Fibroblast of skin of back (primary cell): ENCODE results near the gene AVEN.

Source experiments
- DNase-seq: peaks from one replicate; pipeline ENCODE4 v3.0.0-alpha.2; 2013

Gene AVEN

DNA sequence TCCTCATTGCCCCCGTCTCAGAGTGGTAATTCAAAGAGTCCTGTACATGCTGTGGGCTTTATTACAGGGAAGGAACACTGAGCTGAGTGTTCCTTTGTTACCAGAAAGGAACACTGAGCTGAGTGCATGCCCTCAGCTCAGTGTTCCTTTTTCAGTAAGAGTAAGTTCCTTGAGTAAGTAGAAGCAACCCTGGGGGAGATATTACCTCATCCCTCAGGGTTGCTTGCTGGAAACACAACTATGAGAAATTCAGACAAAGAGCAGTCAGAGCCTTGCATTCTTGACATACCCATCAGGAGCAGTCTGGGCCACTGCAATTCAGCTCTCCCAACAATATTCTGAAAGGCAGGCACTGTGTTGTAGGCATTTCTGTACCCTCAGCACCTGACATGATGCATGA is 53.7 kb downstream of the AVEN start:
- DNase-seq = peak; percentile 95

DNA sequence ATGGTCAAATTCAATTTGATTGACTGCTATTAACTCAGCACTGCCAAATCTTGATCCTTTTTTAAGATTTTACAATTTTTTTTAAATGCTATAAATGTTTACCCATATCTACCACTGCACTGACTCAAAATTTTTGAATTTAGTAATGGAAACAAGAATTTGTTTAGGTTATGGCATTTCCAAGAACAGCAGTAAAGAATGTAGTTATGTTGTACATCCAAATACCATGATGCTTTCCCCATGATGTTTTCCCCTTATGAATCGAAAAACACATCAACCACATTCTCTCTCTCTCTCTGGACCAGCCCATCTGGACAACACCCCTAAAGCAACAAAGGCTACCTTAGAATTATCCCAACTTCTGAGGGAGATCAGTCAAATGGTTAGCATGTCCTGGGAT is 56.5 kb downstream of the AVEN start:
- peak; percentile 67 for DNase-seq

DNA sequence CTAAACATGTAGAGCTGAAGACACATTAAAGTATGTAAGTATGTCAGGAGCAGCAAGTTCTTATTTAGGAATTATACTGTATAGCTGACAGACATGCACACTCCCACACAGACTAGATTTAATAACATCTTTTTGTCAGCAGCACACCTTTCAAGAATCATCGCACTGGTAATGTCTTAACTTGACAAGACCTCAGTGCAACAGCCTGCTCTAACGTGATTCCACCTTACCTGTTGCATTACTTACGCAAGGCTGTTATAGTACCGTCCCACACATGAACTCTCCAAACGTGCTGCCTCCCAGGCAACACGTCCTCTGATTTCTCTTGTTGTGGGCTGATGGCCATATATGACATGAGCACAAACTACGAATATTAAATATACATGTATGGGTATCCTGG is 58.8 kb downstream of the AVEN start:
- DNase-seq = no peak

DNA sequence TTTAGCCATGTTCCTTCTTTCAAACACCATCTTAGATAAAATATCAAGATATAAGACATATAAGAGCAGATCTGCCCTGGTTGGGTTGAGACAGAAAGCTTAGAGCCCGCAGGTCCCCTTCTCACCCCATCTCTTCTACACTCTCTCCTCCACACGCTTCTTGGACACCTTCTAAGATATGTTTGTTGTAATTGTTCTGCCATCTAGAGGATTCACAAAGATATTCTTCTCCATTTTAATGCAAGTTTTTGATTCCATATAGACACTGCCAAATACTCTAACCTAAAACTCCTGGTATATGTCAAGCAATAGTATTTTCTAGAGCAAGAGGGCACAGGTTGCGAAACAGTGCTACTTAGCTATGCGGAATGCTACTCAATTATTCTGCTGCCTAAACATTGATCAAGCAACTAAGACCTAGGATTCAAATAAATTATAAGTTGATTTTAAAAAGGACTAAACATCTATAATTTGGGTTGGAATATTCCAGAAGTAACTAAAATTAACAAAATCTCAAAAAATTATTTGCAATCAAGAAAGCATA is 63.9 kb downstream of the AVEN start:
- no peak for DNase-seq

DNA sequence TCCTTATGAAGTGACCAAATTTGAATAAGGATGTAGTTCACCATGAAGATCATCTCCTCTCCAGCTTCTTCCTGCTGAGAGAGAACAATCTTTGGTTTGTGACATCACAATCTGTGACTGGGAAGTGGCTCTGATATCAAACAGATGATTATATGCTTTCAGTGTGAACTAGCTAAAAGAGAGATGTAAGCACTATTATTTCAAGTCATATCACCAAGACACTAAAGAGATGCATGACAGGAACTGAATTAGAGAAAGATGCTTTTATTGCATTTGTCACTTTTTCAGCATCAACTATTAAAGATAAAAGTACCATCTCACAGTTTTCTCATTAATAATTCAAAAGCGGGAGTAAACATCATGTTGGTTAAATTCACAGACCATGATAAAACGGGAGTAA is 67.2 kb downstream of the AVEN start:
- no peak for DNase-seq

DNA sequence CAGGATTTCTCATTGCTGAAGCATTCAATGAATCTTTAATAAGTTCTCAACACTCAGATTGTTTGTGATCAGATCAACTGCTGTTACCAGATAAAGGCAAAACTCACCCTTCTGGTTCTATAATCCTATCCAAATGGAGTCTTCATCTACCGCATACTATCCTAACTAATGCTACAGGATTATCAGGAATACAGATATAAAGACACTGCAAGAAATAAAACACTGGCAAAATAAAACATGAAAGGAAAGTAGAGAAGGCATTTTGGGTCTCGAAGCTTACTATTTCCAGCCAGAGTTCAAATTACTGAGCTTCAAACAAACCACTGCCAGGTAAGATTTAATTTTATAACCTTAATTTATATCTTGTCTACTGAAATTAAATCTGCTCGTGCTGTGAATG is 70.2 kb downstream of the AVEN start:
- DNase-seq = no peak

DNA sequence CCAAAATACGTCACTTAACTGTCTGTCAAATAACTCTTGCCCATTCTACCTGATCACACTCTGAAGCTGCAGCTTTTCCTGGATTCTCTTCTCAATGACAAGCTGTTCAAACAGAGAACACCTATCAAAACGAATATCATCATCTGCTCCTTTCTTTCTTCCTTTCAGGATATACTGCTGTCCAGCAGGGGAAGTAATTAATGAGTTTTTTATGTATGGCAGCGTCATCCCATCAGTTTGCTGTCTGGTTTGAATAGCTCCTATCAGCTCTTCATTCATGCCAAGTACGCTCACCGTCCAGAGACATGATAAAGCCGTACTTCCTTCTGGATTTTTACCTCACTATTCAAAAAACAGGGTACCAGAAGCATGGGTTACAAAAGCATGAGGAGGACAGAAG is 70.8 kb downstream of the AVEN start, which contains the start of gene CHRM5:
CHRM5 (plus strand) TSS at position 274 of the 400 bp plus-strand sequence. CDS start 94,221 bp downstream, outside the sequence.
- no peak for DNase-seq

DNA sequence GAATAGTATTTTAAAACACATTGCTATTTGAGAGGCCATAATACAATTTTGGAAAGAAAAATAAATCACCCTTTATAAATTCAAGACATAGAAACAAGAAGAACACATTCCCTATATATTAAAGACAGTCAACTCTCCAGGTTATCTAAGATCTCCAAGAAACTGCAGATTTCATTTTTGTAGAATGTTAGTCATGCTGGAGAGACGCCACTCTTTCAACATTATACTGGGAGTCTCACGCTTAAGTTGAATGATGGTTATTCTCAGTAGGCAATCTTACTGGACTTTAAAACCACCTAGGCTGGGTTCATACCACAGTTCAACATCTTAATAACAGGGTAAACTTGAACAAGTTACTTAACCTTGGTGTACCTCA is 74.4 kb downstream of the AVEN start:
- DNase-seq = peak; percentile 28

DNA sequence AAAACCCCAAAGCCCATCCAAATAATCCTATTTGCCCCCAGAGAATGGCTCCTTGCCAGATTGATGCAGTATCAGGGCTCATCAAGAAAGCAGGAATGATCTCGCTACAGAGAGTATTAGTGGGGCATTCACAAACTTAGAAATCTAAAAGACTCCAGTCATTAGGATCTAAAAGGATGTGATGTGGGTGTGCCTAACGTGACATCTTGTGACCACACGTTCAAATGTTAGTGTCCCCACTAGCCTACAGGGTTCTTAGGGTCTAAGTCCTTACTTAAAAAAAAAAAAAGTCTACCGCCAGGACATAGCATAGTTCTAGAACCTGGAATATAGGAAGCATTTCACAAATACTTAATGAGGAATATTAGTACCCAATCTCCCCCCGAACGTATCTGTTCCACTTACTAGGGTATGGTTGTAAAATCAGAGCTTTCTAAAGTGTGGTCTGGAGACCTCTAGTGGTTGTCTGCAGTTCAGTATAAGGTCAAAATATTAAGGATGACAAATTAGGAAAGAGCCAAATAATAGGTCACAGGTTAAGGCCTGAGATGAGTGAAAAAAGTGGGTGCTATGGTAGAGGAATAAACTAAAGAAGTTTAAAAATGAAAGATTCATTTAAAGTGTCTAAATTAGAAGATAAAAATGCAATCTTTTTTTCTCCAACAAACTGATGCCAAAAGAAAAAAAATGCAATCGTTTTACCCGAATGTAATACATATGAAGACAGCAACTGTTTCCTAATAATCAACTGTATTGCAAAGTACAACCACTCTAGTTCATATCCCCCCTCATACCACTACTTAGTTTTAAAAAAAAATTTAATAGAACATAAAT is 75.0 kb downstream of the AVEN start:
- DNase-seq = peak; percentile 49

DNA sequence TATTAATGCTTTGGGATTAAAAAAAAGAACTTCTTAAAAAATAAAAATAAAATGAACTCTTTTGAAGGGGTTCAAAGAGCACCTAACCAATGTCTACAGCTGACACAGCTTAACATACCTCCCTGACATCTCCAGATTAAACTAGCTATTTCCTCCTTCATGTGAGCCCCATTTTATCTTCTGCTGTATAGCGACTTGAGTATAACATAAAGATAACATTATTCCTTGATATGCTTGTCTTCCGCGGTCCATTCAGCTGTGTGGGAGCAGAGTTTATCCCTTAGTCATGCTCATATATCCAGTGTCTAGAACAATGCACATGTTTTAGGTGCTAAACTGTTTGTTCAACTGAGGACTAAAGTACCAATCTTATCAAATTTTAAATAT is 78.5 kb downstream of the AVEN start:
- no peak for DNase-seq

DNA sequence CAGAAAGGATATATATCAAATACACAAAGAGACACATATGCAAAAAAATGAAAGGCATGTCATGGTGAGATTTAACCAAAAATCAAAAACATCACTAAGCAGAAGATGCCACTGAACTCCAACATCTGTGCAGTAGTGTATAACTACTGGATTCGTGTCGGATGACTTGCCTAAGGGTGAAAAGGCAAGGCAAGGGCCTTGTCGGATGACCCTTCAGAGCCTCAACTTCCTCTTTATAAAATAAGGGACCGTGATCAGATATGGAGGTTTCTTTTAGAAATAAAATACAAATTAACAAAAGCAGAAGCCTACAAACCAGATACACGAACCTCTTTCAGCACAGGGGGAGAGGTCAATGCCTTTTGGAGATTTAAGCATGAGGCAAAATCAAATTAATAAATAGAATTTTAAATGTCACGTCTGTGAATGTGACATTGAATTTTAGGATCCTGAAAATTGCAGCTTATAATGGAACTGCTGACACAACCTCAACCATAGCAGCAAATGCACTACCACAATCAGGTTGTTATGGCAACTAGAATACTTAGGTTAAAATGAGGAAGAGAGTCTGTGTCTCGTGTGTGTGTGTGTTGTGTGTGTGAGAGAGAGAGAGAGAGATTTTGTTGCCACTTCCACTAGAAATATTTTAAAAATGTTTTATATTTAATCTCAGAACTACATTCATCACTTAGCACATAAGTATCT is 79.0 kb downstream of the AVEN start:
- DNase-seq = no peak

DNA sequence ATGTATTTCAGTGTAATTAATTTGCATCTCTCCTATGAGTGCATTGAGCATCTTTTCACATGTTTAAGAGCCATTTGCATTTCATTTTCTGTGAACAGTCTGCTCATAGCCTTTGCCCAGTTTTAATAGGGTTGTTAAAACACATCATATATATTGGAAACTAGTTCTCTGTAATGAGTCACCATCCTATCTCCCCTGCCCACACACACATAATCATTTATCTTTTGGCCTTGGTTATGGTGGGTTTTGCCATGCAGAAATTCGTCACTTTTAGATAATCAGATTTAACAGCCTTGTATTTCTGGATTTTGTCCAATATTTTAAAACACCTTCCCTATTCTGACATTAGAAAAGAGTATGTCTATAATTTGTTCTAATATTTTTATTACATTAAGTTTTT is 82.6 kb downstream of the AVEN start:
- no peak for DNase-seq

DNA sequence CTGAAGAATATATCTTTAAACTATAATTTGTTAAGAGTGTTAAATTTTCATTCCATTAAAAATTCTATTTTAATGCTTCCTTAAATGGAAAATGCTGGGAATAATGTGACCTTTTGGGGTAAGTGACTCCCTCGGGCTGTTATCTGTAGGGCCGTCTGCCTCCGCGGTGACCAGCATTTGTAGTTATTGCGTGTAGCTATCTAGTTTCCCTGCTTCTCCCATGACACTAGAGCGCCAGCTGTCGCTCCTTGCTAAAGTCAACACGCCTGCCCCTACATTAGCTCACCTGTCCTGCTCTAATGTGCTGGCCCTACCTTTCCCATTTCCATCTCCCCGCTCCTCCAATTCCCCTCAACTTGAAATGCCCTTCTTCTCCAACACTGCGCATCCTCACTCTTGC is 83.1 kb downstream of the AVEN start:
- no peak for DNase-seq

DNA sequence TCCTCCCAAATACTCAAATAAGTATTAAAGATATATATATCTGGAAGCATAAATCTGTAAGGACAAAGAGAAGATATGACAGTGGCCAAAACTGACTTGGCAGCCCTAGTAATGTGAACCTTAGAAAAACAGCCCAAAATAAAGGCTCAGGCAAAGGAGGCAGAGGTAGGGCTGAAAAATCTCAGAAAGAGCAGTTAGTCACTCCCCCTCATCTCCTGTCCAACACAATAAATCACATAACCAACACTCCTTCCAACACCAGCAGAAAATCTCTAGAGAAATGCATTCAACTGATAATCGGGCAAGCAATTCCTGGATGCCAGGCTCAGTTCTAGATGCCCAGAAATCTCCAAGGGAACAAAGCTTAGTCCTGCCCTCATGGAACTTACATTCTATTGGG is 92.9 kb downstream of the AVEN start:
- DNase-seq = no peak

DNA sequence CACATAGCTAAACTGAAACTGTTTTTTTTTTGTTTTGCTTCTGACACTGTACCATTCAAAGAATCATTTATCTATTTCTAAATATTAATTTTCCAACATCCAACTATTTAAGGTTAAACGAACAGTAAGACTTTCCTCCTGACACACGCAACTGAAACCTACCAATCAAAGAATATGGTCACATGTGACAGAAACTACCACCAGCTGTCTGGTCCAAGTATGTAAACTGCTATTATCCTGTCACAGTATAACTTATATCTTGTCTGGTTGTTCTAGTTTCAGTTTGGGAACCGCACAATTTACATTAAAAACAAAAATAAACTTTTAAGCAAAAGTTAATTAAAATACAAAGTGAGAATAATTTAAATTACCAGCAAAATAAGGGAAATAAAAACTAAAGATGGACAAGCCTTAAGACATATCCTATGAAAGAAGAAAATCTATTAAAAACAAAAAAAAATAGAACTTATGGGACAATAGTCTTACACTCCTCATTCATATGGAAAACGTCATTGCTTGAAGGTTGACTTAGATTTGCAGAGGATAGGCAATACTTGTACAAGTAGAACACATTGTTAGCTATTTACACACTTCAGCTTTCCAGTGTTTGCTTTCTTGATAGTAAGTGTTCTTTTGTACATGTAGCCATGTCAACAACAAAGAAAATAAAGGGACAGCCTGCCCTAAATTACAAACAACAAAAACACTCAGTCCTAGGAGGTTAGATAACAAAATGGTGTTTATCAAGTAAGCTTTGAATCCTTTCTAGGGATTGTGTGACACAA is 97.5 kb downstream of the AVEN start:
- no peak for DNase-seq

DNA sequence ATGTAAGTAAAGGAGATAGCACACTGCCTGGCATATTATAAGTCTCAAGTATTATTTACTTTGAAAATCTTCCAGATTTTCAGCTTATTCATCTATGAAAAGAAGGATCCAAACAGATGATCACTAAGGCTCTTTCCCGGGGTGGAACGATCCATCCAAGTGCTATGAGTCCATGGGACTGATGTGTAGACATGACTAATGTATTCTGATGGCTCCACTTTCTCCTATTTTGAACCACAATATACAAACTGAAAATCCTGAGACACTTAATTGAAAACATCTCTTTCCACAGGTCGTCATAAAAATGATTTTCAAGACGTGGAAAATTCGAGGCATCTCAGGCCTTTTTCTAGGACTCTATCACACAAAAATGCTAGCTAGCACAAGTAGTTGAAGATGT is 104.1 kb downstream of the AVEN start:
- DNase-seq = peak; percentile 69

DNA sequence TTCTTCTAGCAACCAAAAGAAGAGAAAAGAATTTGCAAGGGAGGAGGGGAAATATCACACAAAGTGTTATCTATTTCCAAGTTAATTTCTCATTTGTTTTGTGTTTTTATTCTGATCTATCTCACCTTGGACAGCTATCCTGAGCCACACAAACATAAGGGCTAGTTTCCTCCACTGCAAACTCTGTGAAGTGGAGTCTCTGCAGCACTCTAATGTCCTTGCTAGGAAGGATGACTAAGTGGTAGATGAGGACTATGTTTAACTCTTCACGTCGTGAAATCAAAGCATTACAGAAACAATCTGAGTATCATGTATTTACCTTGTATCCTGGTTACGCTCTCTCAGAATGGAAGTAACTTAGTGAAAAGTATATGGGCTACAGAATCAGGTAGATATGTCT is 104.6 kb downstream of the AVEN start:
- no peak for DNase-seq

DNA sequence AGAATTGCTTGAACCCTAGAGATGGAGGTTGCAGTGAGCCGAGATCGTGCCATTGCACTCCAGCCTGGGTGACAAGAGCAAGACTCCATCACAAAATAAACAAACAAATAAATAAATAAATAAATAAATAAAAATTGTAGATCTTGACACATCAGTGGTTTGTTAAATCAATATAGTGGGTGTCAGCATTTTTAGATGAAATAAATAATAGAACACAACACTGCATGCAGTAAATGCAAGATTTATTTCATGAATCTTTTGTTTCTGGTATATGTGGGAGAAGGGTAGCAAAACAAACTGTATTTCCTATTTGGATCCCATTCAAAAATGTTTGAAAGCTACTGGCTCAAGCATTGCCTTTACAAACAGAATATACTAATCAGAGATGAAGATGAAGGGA is 106.3 kb downstream of the AVEN start:
- DNase-seq = no peak

DNA sequence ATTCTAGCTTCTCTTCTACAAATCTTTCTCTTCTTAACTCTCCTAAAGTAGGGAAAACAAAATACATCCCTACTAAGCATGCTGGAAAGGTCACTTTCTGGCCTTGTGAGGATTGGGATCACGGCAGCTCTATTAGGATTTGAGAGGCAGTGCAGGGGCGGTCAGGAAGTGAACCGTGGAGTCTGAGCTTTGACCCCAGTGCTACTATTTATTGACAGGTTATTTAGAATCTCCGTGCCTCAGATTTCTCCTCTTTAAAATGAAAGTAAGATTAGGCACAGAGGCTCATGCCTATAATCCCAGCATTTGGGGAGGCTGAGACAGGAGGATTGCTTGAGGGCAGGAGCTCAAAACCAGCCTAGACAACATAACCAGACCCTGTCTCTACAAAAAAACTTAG is 112.7 kb downstream of the AVEN start:
- DNase-seq = no peak

DNA sequence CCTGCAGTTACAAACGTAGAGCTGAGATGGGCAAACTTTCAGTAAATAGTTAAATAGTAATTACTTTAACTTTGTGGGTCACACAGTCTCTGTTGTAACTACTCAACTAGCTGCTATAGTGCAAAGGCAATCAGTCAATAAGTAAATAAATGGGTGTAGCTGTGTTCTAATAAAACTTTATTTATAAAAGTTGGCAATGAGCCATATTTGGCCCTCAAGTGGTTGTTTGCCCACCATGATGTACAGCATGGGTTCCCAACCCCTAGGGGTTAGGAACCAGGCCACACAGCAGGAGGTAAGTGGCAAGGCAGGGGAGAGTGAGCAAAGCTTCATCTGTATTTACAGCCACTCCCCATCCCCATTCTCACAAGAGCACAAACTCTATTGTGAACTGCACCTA is 115.6 kb downstream of the AVEN start:
- no peak for DNase-seq

DNA sequence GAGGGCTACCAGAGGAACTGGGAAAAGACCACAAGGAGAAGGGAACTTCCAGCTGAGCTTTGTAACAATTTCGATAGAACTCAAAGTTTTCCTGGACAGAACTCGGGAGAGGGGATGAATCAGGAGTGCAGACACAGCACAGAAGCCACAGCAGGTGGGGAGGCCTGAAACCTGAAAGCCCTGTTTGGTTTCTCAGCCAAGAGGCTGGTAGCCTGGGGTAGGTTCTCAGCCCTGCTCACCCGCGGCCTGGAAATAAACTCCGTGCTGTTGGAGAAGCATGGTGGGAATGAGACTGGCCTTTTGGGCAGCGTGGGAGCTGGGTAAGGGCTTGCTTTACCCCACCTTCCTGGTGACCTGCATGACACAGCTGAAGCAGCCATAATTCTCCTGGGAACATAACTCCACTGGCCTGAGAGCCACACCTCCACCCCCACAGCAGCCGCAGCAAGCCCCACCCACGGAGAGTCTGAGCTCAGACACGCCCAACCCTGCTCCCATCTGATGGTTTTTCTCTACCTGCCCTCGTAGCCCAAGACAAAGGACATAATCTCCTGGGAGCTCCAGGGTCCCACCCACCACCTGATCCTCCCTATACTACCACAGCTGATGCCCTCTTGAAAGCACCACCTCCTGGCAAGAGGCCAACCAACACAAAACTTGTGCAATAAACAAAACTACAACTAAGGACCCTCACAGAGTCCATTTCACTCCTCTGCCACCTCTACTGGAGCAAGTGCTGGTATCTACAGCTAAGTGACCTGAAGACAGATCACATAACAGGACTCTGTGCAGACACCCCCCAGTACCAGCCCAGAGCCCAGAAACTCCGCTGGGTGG is 123.2 kb downstream of the AVEN start:
- DNase-seq = no peak

DNA sequence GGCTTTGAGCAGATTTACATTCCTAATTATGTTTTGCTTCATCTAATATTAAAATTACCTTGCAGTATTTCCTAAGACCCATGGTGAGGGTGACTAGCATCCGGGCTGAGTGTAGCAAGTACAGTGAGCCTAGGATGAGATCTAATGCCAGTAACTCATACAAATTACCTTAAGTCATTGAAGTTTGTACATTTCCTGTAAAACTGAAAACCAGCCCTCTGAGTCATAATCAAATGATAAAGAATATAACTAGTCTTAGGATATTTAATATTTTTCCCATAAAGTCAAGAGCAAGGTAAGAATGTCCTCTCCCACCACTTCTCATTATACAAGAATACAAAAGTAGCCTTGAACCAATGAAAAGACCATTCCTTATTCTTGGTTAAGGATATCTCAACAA is 125.5 kb downstream of the AVEN start:
- DNase-seq = no peak
